ENCODE results near the gene SYT2.
"Not testable (repeated sequence)": the region's sequence is repeated elsewhere in the genome, so short reads cannot be mapped to it uniquely, and the experiment has no call there.

GRCh38 chr1:202723046-202723445 lies 12.8 kb upstream of the SYT2 start:
- TF ChIP-seq CTCF, POLR2AphosphoS5 (IDR thresholded peaks at IDR 0.05): not testable (repeated sequence)

All from gastroesophageal sphincter (tissue), 3 donors.